Astrocyte (in vitro differentiated cells and primary cell): ENCODE results near the gene KDM1B. TPM values are rescaled to one million over a fixed set of nuclear protein-coding genes. Genes with fewer than 3 reads are reported as not detected.

Experiments
- DNase-seq: peaks from one replicate; pipeline ENCODE4 v3.0.0-alpha.2; 2010; ENCODE audit warnings: low read depth
- FAIRE-seq: peaks from 2 replicates; lab custom pipeline; 2011; peaks lifted over from hg19 to GRCh38; lab: Jason Lieb, UNC
- H2AFZ ChIP-seq: 2 replicates; pipeline ENCODE4 v1.6.0; 2012; ENCODE audit warnings: low read depth, low read length, inconsistent platforms
- H3K27ac ChIP-seq: 2 replicates; pipeline ENCODE4 v1.5.1; 2011; ENCODE audit warnings: low read depth, low read length, inconsistent platforms
- H3K27me3 ChIP-seq: 2 replicates; pipeline ENCODE4 v1.6.0; 2011; ENCODE audit warnings: low read length, inconsistent platforms; ENCODE audit not compliant: insufficient read depth
- H3K36me3 ChIP-seq: 2 replicates; pipeline ENCODE4 v1.5.1; 2011; ENCODE audit warnings: low read length, inconsistent platforms; ENCODE audit not compliant: insufficient read depth
- H3K4me1 ChIP-seq: 2 replicates; pipeline ENCODE4 v1.5.1; 2011; ENCODE audit warnings: low read length, inconsistent platforms; ENCODE audit not compliant: insufficient read depth
- H3K4me2 ChIP-seq: 2 replicates; pipeline ENCODE4 v1.6.0; 2012; ENCODE audit warnings: low read length, inconsistent platforms
- H3K4me3 ChIP-seq: 2 replicates; pipeline ENCODE4 v1.5.1; 2011; ENCODE audit warnings: low read depth, mild to moderate bottlenecking, low read length, inconsistent platforms; ENCODE audit not compliant: insufficient read depth
- H3K79me2 ChIP-seq: 2 replicates; pipeline ENCODE4 v1.6.0; 2012; ENCODE audit warnings: mild to moderate bottlenecking, low read length, inconsistent platforms; ENCODE audit not compliant: insufficient read depth
- H3K9ac ChIP-seq: 2 replicates; pipeline ENCODE4 v1.6.0; 2012; ENCODE audit warnings: mild to moderate bottlenecking, low read length, inconsistent platforms
- H3K9me3 ChIP-seq: 2 replicates; pipeline ENCODE4 v1.5.1; 2012; ENCODE audit warnings: low read depth, mild to moderate bottlenecking, low read length, inconsistent platforms; ENCODE audit not compliant: insufficient read depth
- H4K20me1 ChIP-seq: 2 replicates; pipeline ENCODE4 v1.6.0; 2012; ENCODE audit warnings: low read length, inconsistent platforms; ENCODE audit not compliant: insufficient read depth
- H3K27ac Mint-ChIP-seq: one replicate; pipeline ENCODE4 v1.8.0; 2021; ENCODE audit warnings: mild to moderate bottlenecking, mixed read lengths; ENCODE audit not compliant: unreplicated experiment
- H3K27me3 Mint-ChIP-seq: one replicate; pipeline ENCODE4 v1.8.0; 2021; ENCODE audit warnings: low read depth, mixed read lengths; ENCODE audit not compliant: unreplicated experiment
- H3K36me3 Mint-ChIP-seq: one replicate; pipeline ENCODE4 v1.8.0; 2021; ENCODE audit warnings: low read depth, mixed read lengths; ENCODE audit not compliant: unreplicated experiment
- H3K4me1 Mint-ChIP-seq: one replicate; pipeline ENCODE4 v1.8.0; 2021; ENCODE audit warnings: low read depth, mixed read lengths; ENCODE audit not compliant: unreplicated experiment
- H3K4me3 Mint-ChIP-seq: one replicate; pipeline ENCODE4 v1.8.0; 2021; ENCODE audit warnings: mild to moderate bottlenecking, moderate library complexity, mixed read lengths; ENCODE audit not compliant: unreplicated experiment
- H3K9me3 Mint-ChIP-seq: one replicate; pipeline ENCODE4 v1.8.0; 2021; ENCODE audit warnings: mild to moderate bottlenecking, mixed read lengths; ENCODE audit not compliant: unreplicated experiment
- EZH2 ChIP-seq: IDR thresholded peaks from 2 replicates; pipeline ENCODE4 v1.6.1; 2012; ENCODE audit warnings: mild to moderate bottlenecking, low read length, inconsistent platforms; ENCODE audit not compliant: insufficient read depth
- total RNA-seq: library from RNA; stranded (reverse); gene quantifications from 2 replicates; pipeline ENCODE4 v1.2.1, GENCODE V29; 2021
- TF ChIP-seq, protein P1 (sequence below): IDR thresholded peaks from 2 replicates; pipeline ENCODE4 v1.5.1; 2011; ENCODE audit warnings: low read depth, mild to moderate bottlenecking, inconsistent platforms, low read length, moderate library complexity; ENCODE audit not compliant: insufficient read depth

The KDM1B gene
- total RNA-seq, 1 donor from 2014 or later, result 16.5 TPM

DNA sequence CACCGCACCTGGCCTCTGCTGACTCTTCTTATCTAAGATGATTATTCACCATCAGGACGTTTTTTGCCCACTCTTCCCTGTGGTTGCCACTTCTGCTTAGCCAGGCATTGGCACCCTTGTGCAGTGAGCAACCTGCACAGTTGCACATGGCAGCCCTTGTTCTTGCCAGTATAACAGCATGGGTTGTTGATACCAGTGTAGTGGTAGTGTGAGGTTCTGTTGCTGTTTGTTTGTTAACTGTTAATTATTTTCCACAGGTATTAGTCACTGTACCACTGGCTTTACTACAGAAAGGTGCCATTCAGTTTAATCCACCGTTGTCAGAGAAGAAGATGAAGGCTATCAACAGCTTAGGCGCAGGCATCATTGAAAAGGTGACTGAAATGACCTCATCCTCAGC is 57.0 kb downstream of the KDM1B start:
- peaks cover 16% of the 10 kb centered on the region for H3K4me1 Mint-ChIP-seq
- H3K4me3 ChIP-seq, result no peak overlapping the region
- no peaks in the 10 kb centered on the region for H4K20me1 ChIP-seq
- no peak overlapping the region for H3K4me3 Mint-ChIP-seq
- H3K36me3 ChIP-seq, result no peaks in the 10 kb centered on the region
- peaks cover 11% of the 10 kb centered on the region for H3K4me1 ChIP-seq
- no peak for DNase-seq
- peaks cover 3% of the 10 kb centered on the region for H3K9me3 Mint-ChIP-seq
- no peak overlapping the region for H3K9ac ChIP-seq
- no peaks in the 10 kb centered on the region for H3K79me2 ChIP-seq
- H3K27ac ChIP-seq, result no peak overlapping the region
- no peaks in the 10 kb centered on the region for H3K27me3 Mint-ChIP-seq
- no peak for TF ChIP-seq EZH2
- TF ChIP-seq, protein P1, sequence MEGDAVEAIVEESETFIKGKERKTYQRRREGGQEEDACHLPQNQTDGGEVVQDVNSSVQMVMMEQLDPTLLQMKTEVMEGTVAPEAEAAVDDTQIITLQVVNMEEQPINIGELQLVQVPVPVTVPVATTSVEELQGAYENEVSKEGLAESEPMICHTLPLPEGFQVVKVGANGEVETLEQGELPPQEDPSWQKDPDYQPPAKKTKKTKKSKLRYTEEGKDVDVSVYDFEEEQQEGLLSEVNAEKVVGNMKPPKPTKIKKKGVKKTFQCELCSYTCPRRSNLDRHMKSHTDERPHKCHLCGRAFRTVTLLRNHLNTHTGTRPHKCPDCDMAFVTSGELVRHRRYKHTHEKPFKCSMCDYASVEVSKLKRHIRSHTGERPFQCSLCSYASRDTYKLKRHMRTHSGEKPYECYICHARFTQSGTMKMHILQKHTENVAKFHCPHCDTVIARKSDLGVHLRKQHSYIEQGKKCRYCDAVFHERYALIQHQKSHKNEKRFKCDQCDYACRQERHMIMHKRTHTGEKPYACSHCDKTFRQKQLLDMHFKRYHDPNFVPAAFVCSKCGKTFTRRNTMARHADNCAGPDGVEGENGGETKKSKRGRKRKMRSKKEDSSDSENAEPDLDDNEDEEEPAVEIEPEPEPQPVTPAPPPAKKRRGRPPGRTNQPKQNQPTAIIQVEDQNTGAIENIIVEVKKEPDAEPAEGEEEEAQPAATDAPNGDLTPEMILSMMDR, result no peak
- no peaks in the 10 kb centered on the region for H3K27me3 ChIP-seq
- no peaks in the 10 kb centered on the region for H3K9me3 ChIP-seq
- no peak overlapping the region for H3K27ac Mint-ChIP-seq
- no peak overlapping the region for H3K4me2 ChIP-seq
- no peak for FAIRE-seq
- no peak overlapping the region for H2AFZ ChIP-seq
- H3K36me3 Mint-ChIP-seq, result peaks cover 29% of the 10 kb centered on the region

DNA sequence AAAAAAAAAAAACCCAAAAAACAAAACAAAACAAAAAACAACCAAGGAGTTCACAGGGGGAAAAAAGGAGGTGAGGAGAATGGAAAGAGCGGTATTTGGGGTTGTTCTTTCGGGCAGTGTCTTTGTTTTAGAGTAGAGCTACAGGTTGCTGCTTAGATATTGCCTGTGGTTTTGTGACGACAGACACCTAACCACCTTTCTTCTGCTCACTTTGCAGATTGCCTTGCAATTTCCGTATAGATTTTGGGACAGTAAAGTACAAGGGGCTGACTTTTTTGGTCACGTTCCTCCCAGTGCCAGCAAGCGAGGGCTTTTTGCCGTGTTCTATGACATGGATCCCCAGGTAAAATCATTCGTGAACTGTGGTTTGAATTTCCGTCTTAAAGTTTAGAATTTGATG is 58.2 kb downstream of the KDM1B start:
- H3K27me3 Mint-ChIP-seq, result no peaks in the 10 kb centered on the region
- peaks cover 16% of the 10 kb centered on the region for H3K4me1 Mint-ChIP-seq
- H3K9ac ChIP-seq, result no peak overlapping the region
- peaks cover 11% of the 10 kb centered on the region for H3K4me1 ChIP-seq
- FAIRE-seq (no peak), DNase-seq (no peak)
- H3K79me2 ChIP-seq, result no peaks in the 10 kb centered on the region
- no peak overlapping the region for H3K27ac Mint-ChIP-seq
- no peak overlapping the region for H3K4me3 ChIP-seq
- TF ChIP-seq, protein P1, result no peak
- no peak for TF ChIP-seq EZH2
- peaks cover 36% of the 10 kb centered on the region for H3K36me3 Mint-ChIP-seq
- H3K4me3 Mint-ChIP-seq, result no peak overlapping the region
- H3K27ac ChIP-seq, result no peak overlapping the region
- H2AFZ ChIP-seq, result no peak overlapping the region
- H3K4me2 ChIP-seq, result no peak overlapping the region
- H4K20me1 ChIP-seq, result no peaks in the 10 kb centered on the region
- no peaks in the 10 kb centered on the region for H3K9me3 ChIP-seq
- peaks cover 3% of the 10 kb centered on the region for H3K9me3 Mint-ChIP-seq
- no peaks in the 10 kb centered on the region for H3K36me3 ChIP-seq
- no peaks in the 10 kb centered on the region for H3K27me3 ChIP-seq

DNA sequence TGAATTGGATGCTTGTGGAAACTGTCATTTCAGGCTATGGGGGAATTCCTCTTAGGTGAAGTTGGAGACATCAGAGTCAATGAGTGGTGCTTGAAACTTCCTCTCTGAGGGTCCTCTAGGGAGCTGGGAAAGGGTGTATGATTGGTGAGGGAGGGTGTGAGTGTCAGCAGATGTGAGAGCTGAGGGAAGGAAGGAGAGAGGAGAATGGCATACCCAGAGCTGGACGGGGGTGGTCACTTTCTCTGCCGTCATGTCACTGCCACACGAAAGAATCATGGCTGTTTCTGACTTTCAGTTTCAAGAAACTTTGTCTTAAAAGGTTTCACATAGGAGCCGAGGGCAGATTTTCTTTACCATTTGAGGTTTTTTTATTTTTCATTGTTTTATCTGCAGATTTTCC is 58.8 kb downstream of the KDM1B start:
- Histone ChIP-seq H2AFZ (no peak overlapping the region), H4K20me1 (no peaks in the 10 kb centered on the region), H3K79me2 (no peaks in the 10 kb centered on the region), H3K36me3 (no peaks in the 10 kb centered on the region), H3K27ac (no peak overlapping the region), H3K9ac (no peak overlapping the region), H3K27me3 (no peaks in the 10 kb centered on the region), H3K9me3 (no peaks in the 10 kb centered on the region), H3K4me2 (no peak overlapping the region), H3K4me3 (no peak overlapping the region), H3K4me1 (peaks cover 11% of the 10 kb centered on the region)
- Mint-ChIP-seq H3K4me1 (peaks cover 16% of the 10 kb centered on the region), H3K27me3 (no peaks in the 10 kb centered on the region), H3K4me3 (no peak overlapping the region), H3K27ac (peak overlapping the region; percentile 34), H3K9me3 (peaks cover 3% of the 10 kb centered on the region), H3K36me3 (peaks cover 38% of the 10 kb centered on the region)
- TF ChIP-seq, protein P1, result no peak
- no peak for TF ChIP-seq EZH2
- FAIRE-seq (no peak), DNase-seq (no peak)
